ENCODE measurements around the gene GRIA4. TPM values are rescaled to one million over a fixed set of nuclear protein-coding genes. Genes with fewer than 3 reads are reported as not detected.

The GRIA4 gene
- polyA plus RNA-seq, 1 donor from 2014 or later: not detected

DNA sequence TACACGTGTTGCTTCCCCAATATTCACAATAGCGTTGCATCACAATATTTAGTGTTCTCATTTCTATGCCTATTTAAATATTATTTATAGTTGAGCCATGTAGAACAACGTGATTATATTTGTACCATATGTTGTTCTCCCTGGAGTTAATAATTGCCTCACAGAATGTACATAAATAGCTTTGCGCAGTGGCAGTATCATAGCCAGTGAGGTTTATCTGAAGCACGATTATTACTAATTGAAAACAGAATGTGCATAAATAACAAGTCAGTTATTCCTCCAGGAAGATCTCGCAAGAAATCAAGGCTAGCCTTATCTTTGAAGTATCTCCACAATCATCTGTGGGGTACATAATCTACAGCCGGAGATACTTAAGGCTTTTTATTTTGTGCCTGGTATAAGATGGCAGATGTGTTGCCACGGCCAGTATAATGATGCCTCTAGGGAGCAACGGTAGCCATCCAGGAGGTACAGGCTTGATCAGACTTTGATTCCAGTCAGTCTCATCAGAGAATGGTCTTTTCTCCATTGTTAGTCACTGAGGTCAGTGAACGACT lies 214.7 kb downstream of the GRIA4 start:
- no peak overlapping the region for H3K4me3 Mint-ChIP-seq
- no peaks in the 10 kb centered on the region for H3K9me3 Mint-ChIP-seq
- H3K4me1 Mint-ChIP-seq: peaks cover 6 to 9% (median 7%) of the 10 kb centered on the region in 3 donors
- H3K27ac Mint-ChIP-seq: no peak overlapping the region
- no peaks in the 10 kb centered on the region for H3K27me3 Mint-ChIP-seq
- no peaks in the 10 kb centered on the region for H3K36me3 Mint-ChIP-seq

DNA sequence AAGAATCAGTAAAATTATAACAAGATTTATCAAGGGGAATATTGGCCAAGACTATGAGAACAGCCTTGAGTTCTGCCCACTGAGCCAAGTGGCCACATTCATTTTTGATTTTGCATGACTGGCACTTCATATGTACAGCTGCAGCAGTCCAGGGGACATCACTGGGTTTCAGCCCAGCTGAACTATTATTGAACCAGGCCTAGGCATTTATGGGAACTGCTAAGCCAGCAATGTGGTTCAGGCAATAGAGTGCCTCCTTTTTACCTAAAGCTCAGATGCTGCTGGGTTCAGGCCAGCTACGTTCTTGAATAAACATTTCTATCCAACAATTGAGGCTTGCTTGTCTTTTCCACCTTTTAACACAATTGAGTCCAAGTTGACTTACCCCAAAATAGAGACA lies 215.3 kb downstream of the GRIA4 start:
- Mint-ChIP-seq H3K4me1 (peaks cover 6 to 14% (median 9%) of the 10 kb centered on the region in 3 donors), H3K27ac (no peak overlapping the region), H3K27me3 (no peaks in the 10 kb centered on the region), H3K36me3 (no peaks in the 10 kb centered on the region), H3K9me3 (no peaks in the 10 kb centered on the region), H3K4me3 (no peak overlapping the region)

GRCh38 chr11:105827906-105828305 lies 218.0 kb downstream of the GRIA4 start:
- H3K27me3 Mint-ChIP-seq: peaks cover 2% of the 10 kb centered on the region
- H3K9me3 Mint-ChIP-seq: no peaks in the 10 kb centered on the region

GRCh38 chr11:105829084-105829483 lies 219.2 kb downstream of the GRIA4 start:
- Mint-ChIP-seq H3K27me3 (peaks cover 2% of the 10 kb centered on the region), H3K4me3 (peak overlapping the region in 1 of 4 donors; percentile 19), H3K9me3 (no peaks in the 10 kb centered on the region), H3K27ac (no peak overlapping the region), H3K36me3 (no peaks in the 10 kb centered on the region), H3K4me1 (peaks cover 6 to 14% (median 9%) of the 10 kb centered on the region in 3 donors)

More at GRCh38 chr11:105827906-105828305, 218.0 kb downstream of the GRIA4 start:
- H3K4me1 Mint-ChIP-seq: peaks cover 6 to 14% (median 9%) of the 10 kb centered on the region in 3 donors
- no peak overlapping the region for H3K4me3 Mint-ChIP-seq
- no peak overlapping the region for H3K27ac Mint-ChIP-seq
- no peaks in the 10 kb centered on the region for H3K36me3 Mint-ChIP-seq

DNA sequence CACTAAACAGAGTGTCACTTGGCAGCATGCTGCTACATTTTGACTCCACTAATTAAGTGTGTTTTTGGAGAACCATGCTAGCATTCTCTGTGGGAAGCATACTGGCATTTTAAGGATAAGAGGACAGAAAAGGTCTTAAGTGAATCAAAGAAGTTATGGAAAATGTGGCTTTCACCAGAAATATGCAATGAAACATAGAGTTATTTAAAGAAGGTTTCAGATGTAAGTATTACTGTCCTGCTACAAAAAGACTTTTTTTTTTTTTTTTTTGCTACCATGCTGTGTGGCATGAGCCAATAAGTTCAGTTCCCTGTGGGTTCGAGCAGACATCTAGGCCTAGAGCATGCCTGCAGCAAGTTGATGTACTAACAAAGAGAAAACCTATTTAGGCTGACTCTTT lies 224.6 kb downstream of the GRIA4 start:
- H3K9me3 Mint-ChIP-seq: peaks cover 0 to 2% (median 0%) of the 10 kb centered on the region in 3 donors
- peaks cover under 1 to 6% (median 2%) of the 10 kb centered on the region in 3 donors for H3K4me1 Mint-ChIP-seq
- peaks cover 4% of the 10 kb centered on the region for H3K27me3 Mint-ChIP-seq
- H3K27ac Mint-ChIP-seq: no peak overlapping the region
- H3K4me3 Mint-ChIP-seq: no peak overlapping the region
- H3K36me3 Mint-ChIP-seq: peaks cover 2% of the 10 kb centered on the region

- peaks cover 0 to 2% (median 0%) of the 10 kb centered on the region in 3 donors for H3K9me3 Mint-ChIP-seq
- H3K36me3 Mint-ChIP-seq: peaks cover 2% of the 10 kb centered on the region
- H3K27me3 Mint-ChIP-seq: peaks cover 2% of the 10 kb centered on the region
- H3K4me3 Mint-ChIP-seq: peak overlapping the region in 1 of 4 donors; percentile 2
- no peak overlapping the region for H3K27ac Mint-ChIP-seq
- no peaks in the 10 kb centered on the region for H3K4me1 Mint-ChIP-seq
Measured at GRCh38 chr11:105838668-105839384, 229.0 kb downstream of the GRIA4 start.

DNA sequence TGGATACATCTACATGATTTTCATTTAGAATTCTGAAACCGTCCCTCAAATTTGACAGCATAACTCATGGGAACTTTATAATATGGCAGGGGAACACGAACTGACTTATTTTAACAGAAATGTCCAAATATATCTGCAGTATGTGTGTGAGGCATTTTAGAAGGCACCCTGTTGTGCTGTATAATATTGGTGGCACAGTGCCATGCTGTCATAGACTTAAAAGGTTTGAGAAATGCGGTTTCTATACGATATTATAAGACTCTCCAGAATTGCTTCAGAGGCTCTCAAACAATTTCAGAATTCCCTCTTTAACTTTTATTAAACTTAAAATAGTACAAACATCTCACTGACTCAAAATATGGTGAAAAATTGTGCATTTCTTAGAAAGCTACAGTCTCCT lies 230.5 kb downstream of the GRIA4 start:
- H3K4me1 Mint-ChIP-seq: no peaks in the 10 kb centered on the region
- peaks cover 6% of the 10 kb centered on the region for H3K27me3 Mint-ChIP-seq
- H3K4me3 Mint-ChIP-seq: no peak overlapping the region
- peaks cover 2% of the 10 kb centered on the region for H3K36me3 Mint-ChIP-seq
- no peak overlapping the region for H3K27ac Mint-ChIP-seq
- H3K9me3 Mint-ChIP-seq: peaks cover 0 to 2% (median 0%) of the 10 kb centered on the region in 3 donors

- Mint-ChIP-seq H3K27me3 (peaks cover 4% of the 10 kb centered on the region), H3K4me1 (no peaks in the 10 kb centered on the region), H3K27ac (no peak overlapping the region), H3K36me3 (no peaks in the 10 kb centered on the region), H3K9me3 (no peaks in the 10 kb centered on the region), H3K4me3 (no peak overlapping the region)
Measured at GRCh38 chr11:105852403-105852802, 242.5 kb downstream of the GRIA4 start.

- Mint-ChIP-seq H3K9me3 (no peaks in the 10 kb centered on the region), H3K36me3 (no peaks in the 10 kb centered on the region), H3K27me3 (peaks cover 2% of the 10 kb centered on the region), H3K4me3 (no peak overlapping the region), H3K4me1 (no peaks in the 10 kb centered on the region), H3K27ac (no peak overlapping the region)
Measured at GRCh38 chr11:105854269-105854668, 244.4 kb downstream of the GRIA4 start.

DNA sequence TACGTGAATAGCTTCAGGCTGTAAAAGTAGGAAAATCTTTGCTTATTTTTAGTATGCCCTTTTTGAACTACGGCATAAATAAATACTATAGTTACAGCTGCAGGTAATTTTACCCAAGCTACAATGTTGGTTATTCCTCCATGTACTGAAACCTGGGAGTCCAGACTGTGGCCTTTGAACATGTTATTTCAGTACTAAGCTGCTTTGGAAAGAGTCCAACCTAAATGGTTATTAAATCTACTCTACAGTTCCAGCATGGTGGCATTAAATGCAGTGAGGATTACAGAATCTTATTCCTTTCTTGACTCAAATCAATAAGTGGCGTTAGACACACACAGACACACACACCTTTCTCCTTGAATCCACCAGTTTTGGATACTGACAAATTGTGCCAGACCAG lies 247.1 kb downstream of the GRIA4 start:
- Mint-ChIP-seq H3K27me3 (no peaks in the 10 kb centered on the region), H3K9me3 (no peaks in the 10 kb centered on the region), H3K4me1 (no peaks in the 10 kb centered on the region), H3K36me3 (no peaks in the 10 kb centered on the region), H3K4me3 (no peak overlapping the region), H3K27ac (no peak overlapping the region)

- Mint-ChIP-seq H3K4me1 (no peaks in the 10 kb centered on the region), H3K27ac (no peak overlapping the region), H3K9me3 (no peaks in the 10 kb centered on the region), H3K36me3 (no peaks in the 10 kb centered on the region), H3K4me3 (no peak overlapping the region), H3K27me3 (no peaks in the 10 kb centered on the region)
Measured at GRCh38 chr11:105857728-105858127, 247.9 kb downstream of the GRIA4 start.

DNA sequence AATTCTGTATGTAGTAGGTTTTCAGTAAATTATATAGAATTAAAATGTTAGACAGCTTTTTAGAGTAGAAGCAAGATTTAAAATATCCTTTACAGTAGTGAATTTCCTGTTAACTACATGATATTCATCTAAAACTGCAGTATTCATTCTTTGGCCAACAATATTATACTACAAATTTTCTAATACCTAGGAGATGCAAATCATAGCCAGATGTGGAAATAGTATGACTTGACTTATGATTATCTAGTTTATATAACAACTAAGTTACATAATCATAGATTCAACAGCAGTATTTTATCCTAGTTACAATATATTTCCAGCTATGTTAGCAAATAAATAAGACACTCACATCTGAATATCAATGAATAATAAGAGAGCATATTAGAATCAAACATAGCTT lies 249.0 kb downstream of the GRIA4 start:
- H3K4me3 Mint-ChIP-seq: no peak overlapping the region
- no peaks in the 10 kb centered on the region for H3K36me3 Mint-ChIP-seq
- no peaks in the 10 kb centered on the region for H3K27me3 Mint-ChIP-seq
- no peaks in the 10 kb centered on the region for H3K9me3 Mint-ChIP-seq
- no peaks in the 10 kb centered on the region for H3K4me1 Mint-ChIP-seq
- no peak overlapping the region for H3K27ac Mint-ChIP-seq

GRCh38 chr11:105860105-105860504 lies 250.2 kb downstream of the GRIA4 start:
- Mint-ChIP-seq H3K9me3 (no peaks in the 10 kb centered on the region), H3K4me3 (no peak overlapping the region), H3K36me3 (no peaks in the 10 kb centered on the region), H3K4me1 (no peaks in the 10 kb centered on the region), H3K27ac (no peak overlapping the region), H3K27me3 (no peaks in the 10 kb centered on the region)

- no peaks in the 10 kb centered on the region for H3K9me3 Mint-ChIP-seq
- no peaks in the 10 kb centered on the region for H3K27me3 Mint-ChIP-seq
- H3K4me1 Mint-ChIP-seq: no peaks in the 10 kb centered on the region
- H3K36me3 Mint-ChIP-seq: no peaks in the 10 kb centered on the region
- no peak overlapping the region for H3K4me3 Mint-ChIP-seq
- H3K27ac Mint-ChIP-seq: no peak overlapping the region
Measured at GRCh38 chr11:105861225-105861624, 251.4 kb downstream of the GRIA4 start.

DNA sequence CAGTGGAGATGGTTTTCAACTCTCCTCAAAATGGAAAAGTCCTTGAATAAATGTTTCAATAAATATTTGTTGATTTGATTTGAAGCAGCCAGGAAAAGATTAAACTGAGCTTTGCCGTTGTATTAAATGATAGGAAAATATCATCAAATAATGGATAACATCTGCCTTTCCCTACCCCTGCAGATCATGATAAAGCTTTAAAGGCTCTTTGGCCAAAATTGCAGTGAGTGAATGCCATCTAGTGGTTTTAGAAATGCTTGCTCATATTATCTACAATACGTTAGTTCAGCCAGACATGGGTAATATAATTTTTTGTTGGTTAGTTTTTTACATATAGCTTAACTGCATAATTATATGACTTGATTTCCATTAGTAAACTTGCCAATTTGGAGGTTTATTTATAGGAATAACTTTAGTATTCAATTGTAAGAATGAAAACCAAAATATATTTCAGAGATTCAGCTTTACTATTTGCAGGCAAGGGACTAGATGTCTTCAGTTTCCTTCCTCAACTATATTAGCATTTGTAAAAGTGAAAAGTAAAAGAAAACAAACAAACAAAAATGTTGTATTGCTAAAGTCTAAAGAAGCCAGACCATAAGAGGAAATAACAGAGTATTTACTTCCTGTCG lies 253.0 kb downstream of the GRIA4 start:
- no peaks in the 10 kb centered on the region for H3K27me3 Mint-ChIP-seq
- H3K4me3 Mint-ChIP-seq: no peak overlapping the region

DNA sequence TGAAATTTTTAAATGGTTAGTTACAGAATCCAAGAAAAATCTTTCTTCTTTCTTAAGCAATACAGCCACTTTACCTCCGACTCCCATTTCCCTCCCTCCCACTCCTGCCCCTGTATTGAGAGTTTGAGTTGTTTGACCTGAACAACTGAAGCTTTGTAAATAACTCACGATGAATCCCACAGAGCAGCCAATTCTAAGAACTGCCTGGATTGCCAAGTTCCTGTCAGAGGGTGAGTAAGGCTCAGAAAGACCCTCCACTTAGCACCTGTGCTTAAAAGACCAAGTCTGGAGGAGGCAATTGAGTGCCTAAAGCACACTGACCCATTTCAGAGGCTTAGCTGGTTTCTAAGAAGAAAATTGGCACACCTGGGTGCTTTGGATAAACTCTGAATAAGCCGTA lies 253.7 kb downstream of the GRIA4 start:
- Mint-ChIP-seq H3K36me3 (no peaks in the 10 kb centered on the region), H3K4me1 (no peaks in the 10 kb centered on the region), H3K27me3 (no peaks in the 10 kb centered on the region)

More for the DNA sequence above, 253.0 kb downstream of the GRIA4 start:
- H3K27ac Mint-ChIP-seq: no peak overlapping the region
- no peaks in the 10 kb centered on the region for H3K4me1 Mint-ChIP-seq
- H3K9me3 Mint-ChIP-seq: no peaks in the 10 kb centered on the region
- no peaks in the 10 kb centered on the region for H3K36me3 Mint-ChIP-seq

More for the DNA sequence above, 253.7 kb downstream of the GRIA4 start:
- H3K4me3 Mint-ChIP-seq: no peak overlapping the region
- no peak overlapping the region for H3K27ac Mint-ChIP-seq
- H3K9me3 Mint-ChIP-seq: no peaks in the 10 kb centered on the region
